Measurements from ENCODE around the gene COPZ2. TPM values are rescaled to one million over a fixed set of nuclear protein-coding genes. Genes with fewer than 3 reads are reported as not detected.
A peak's percentile ranks its signal among the peaks of the same experiment; 100 is the strongest.

Gene COPZ2
- total RNA-seq, 2 experiments from 2014 or later, result 6.3 to 7.5 TPM

DNA sequence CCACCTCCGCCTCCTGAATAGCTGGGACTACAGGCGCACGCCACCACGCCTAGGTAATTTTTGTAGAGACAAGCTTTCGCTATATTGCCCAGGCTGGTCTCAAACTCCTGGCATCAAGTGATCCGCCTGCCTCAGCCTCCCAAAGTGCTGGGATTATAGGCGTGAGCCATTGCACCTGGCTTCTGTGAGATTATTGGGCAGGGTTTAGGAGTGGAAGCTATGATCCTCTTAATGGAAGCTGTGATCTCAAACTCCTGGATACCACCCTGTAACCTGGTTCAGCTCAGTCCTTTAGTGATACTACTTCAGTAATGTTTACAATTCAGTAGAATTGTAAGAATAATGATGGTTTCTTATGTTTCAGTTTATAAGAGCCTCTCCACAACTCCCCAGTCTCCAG lies 24.7 kb upstream of the COPZ2 start:
- Mint-ChIP-seq H3K27me3 (no peaks in the 10 kb centered on the region), H3K27ac (no peak overlapping the region), H3K4me3 (no peak overlapping the region), H3K4me1 (peaks cover 8% of the 10 kb centered on the region), H3K36me3 (peaks cover 26% of the 10 kb centered on the region), H3K9me3 (no peaks in the 10 kb centered on the region)
- DNase-seq, result no peak

- Mint-ChIP-seq H3K36me3 (peaks cover 38% of the 10 kb centered on the region), H3K4me3 (no peak overlapping the region), H3K9me3 (no peaks in the 10 kb centered on the region), H3K4me1 (peaks cover 27% of the 10 kb centered on the region), H3K27me3 (no peaks in the 10 kb centered on the region), H3K27ac (no peak overlapping the region)
- DNase-seq, result no peak
These were observed 22.7 kb upstream of the COPZ2 start for GRCh38 chr17:48060249-48060648.

DNA sequence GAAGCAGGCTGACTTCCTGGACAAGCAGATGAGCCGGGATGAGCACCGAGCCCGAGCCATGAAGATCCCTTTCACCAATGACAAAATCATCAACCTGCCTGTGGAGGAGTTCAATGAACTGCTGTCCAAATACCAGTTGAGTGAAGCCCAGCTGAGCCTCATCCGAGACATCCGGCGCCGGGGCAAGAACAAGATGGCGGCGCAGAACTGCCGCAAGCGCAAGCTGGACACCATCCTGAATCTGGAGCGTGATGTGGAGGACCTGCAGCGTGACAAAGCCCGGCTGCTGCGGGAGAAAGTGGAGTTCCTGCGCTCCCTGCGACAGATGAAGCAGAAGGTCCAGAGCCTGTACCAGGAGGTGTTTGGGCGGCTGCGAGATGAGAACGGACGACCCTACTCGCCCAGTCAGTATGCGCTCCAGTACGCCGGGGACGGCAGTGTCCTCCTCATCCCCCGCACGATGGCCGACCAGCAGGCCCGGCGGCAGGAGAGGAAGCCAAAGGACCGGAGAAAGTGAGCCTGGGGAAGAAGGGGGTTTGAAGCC lies 21.6 kb upstream of the COPZ2 start:
- H3K27ac Mint-ChIP-seq, result peak overlapping the region; percentile 76
- H3K36me3 Mint-ChIP-seq, result peaks cover 38% of the 10 kb centered on the region
- no peak for DNase-seq
- no peak overlapping the region for H3K4me3 Mint-ChIP-seq
- no peaks in the 10 kb centered on the region for H3K9me3 Mint-ChIP-seq
- peaks cover 31% of the 10 kb centered on the region for H3K4me1 Mint-ChIP-seq
- H3K27me3 Mint-ChIP-seq, result no peaks in the 10 kb centered on the region

- peaks cover 39% of the 10 kb centered on the region for H3K36me3 Mint-ChIP-seq
- DNase-seq, result no peak
- H3K4me3 Mint-ChIP-seq, result peak overlapping the region; percentile 37
- peak overlapping the region; percentile 76 for H3K27ac Mint-ChIP-seq
- peaks cover 35% of the 10 kb centered on the region for H3K4me1 Mint-ChIP-seq
- H3K27me3 Mint-ChIP-seq, result no peaks in the 10 kb centered on the region
- no peaks in the 10 kb centered on the region for H3K9me3 Mint-ChIP-seq
These were observed 21.0 kb upstream of the COPZ2 start for GRCh38 chr17:48058393-48059124.

DNA sequence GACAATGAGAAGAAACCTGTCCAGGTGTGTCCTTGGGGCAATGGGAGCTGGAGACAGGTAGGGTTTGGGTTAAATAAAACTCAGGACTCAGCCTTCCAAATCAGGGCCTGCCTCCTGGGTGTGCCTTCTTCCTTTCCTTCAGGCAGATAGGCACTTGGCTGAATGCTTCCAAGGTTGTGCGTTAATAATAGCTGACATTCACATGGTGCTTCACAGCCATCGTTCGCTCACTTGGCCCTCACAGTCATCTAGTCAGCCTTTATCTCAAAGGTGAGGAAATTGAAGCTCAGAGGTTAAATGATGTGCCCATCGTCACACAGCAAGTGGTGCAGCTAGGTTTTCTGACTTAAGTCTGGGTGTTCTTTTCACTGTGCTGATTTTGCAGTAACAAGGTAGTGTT lies 20.0 kb upstream of the COPZ2 start:
- Mint-ChIP-seq H3K4me1 (peaks cover 43% of the 10 kb centered on the region), H3K36me3 (peaks cover 42% of the 10 kb centered on the region), H3K9me3 (no peaks in the 10 kb centered on the region), H3K27me3 (no peaks in the 10 kb centered on the region), H3K4me3 (no peak overlapping the region), H3K27ac (peak overlapping the region; percentile 98)
- DNase-seq, result no peak

- Mint-ChIP-seq H3K9me3 (no peaks in the 10 kb centered on the region), H3K4me1 (peaks cover 49% of the 10 kb centered on the region), H3K27me3 (no peaks in the 10 kb centered on the region), H3K27ac (peak overlapping the region; percentile 98), H3K36me3 (peaks cover 42% of the 10 kb centered on the region), H3K4me3 (peak overlapping the region; percentile 74)
- no peak for DNase-seq
These were observed 19.3 kb upstream of the COPZ2 start for GRCh38 chr17:48056879-48057278.

- Mint-ChIP-seq H3K27ac (peak overlapping the region; percentile 98), H3K4me3 (peak overlapping the region; percentile 74), H3K36me3 (peaks cover 48% of the 10 kb centered on the region), H3K27me3 (no peaks in the 10 kb centered on the region), H3K9me3 (no peaks in the 10 kb centered on the region), H3K4me1 (peaks cover 53% of the 10 kb centered on the region)
- DNase-seq, result no peak
These were observed 18.7 kb upstream of the COPZ2 start for GRCh38 chr17:48056246-48056745.

DNA sequence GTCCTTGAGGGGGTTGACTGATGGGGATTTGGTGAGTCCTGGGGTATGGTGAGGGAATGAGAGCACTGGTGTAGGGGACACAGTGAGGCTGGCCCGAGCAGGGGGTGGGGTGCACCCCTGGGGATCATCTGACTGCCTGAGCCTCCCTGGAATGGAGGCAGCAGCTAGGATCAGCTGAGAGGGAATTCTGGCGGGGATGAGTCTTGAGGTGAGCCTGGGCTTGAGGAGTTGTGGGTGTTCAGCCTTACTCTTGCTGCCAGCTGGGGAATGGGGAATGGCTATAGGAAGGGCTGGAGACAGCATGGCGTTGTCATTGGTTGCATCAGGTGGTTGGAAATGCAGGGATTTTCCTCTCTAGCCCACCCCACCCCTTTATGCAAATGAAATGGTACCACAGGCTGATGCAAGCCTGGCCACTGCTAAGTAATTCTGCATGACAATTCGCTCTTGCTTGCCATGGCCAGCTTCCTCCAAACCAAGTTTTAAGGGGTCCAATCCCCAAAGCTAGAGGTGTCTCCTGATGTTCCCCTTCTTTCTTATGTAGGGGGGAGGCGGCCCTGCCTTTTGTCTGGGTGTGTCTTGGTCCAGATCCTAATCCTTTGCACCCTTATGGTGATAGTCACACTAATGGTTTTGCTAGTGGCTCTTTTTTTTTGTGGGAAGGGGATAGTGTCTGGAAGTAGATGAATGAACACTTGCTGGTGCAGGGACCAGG lies 18.1 kb upstream of the COPZ2 start:
- DNase-seq, result peak; percentile 69
- peaks cover 56% of the 10 kb centered on the region for H3K4me1 Mint-ChIP-seq
- H3K9me3 Mint-ChIP-seq, result no peaks in the 10 kb centered on the region

DNA sequence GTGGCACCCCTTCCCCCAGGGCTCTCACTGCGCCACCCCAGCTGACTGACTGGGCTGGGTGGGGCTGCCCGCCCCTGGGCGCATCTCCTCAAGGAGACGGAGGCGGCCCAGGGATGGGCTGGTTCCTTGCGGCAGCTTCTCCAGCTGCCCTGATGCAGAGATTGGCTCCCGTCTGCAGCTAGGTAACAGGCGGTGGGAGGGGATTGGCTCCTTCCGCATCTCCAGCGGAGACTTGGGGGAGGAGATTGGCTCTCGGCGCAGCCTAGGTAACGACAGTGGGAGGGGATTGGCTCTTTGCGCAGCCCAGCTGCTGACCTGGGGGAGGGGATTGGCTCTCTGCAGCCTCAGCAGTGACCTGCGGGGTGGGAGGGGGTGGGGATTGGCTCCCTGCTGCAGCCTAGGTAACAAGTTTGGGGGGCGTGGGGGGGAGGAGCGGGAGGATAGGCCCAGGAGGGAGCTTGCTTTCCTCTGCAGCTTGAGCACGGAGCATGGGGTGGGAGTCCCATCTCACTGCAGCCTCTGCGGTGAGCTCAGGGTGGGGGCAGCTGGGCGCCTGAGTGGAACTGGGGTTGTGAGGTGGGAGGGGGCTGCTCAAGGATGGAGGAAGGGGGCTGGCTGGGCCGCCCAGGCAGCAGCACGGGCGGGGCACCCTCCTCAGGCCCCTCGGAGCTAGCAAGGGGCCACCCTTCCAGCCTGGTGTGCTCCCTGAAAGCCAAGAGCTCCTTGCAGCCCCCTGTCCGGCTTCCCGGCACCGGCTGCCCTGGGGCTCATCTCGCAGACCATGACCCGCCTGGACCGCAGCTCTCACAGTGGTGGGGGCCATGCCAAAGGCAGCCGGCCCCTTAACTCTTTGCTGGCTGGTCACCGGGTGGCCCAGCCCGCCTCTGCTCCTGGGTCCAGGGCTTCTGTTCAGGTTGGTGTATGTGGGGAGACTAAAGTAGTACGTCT lies 16.9 kb upstream of the COPZ2 start:
- no peaks in the 10 kb centered on the region for H3K9me3 Mint-ChIP-seq
- peaks cover 62% of the 10 kb centered on the region for H3K36me3 Mint-ChIP-seq
- peak overlapping the region; percentile 52 for H3K4me3 Mint-ChIP-seq

More for the DNA sequence above, 18.1 kb upstream of the COPZ2 start:
- Mint-ChIP-seq H3K36me3 (peaks cover 53% of the 10 kb centered on the region), H3K4me3 (peak overlapping the region; percentile 74), H3K27me3 (no peaks in the 10 kb centered on the region), H3K27ac (peak overlapping the region; percentile 98)

GRCh38 chr17:48053758-48054237 lies 16.2 kb upstream of the COPZ2 start:
- Mint-ChIP-seq H3K27me3 (no peaks in the 10 kb centered on the region), H3K4me1 (peaks cover 64% of the 10 kb centered on the region), H3K4me3 (peak overlapping the region; percentile 29), H3K9me3 (no peaks in the 10 kb centered on the region), H3K27ac (peak overlapping the region; percentile 70), H3K36me3 (peaks cover 60% of the 10 kb centered on the region)
- DNase-seq, result no peak

More for the DNA sequence above, 16.9 kb upstream of the COPZ2 start:
- peaks cover 64% of the 10 kb centered on the region for H3K4me1 Mint-ChIP-seq
- DNase-seq, result no peak
- H3K27ac Mint-ChIP-seq, result peak overlapping the region; percentile 98
- H3K27me3 Mint-ChIP-seq, result no peaks in the 10 kb centered on the region

GRCh38 chr17:48052956-48053757 lies 15.6 kb upstream of the COPZ2 start:
- Mint-ChIP-seq H3K27me3 (no peaks in the 10 kb centered on the region), H3K36me3 (peaks cover 56% of the 10 kb centered on the region), H3K27ac (peak overlapping the region; percentile 70), H3K4me1 (peaks cover 64% of the 10 kb centered on the region), H3K4me3 (peak overlapping the region; percentile 29), H3K9me3 (no peaks in the 10 kb centered on the region)
- no peak for DNase-seq

DNA sequence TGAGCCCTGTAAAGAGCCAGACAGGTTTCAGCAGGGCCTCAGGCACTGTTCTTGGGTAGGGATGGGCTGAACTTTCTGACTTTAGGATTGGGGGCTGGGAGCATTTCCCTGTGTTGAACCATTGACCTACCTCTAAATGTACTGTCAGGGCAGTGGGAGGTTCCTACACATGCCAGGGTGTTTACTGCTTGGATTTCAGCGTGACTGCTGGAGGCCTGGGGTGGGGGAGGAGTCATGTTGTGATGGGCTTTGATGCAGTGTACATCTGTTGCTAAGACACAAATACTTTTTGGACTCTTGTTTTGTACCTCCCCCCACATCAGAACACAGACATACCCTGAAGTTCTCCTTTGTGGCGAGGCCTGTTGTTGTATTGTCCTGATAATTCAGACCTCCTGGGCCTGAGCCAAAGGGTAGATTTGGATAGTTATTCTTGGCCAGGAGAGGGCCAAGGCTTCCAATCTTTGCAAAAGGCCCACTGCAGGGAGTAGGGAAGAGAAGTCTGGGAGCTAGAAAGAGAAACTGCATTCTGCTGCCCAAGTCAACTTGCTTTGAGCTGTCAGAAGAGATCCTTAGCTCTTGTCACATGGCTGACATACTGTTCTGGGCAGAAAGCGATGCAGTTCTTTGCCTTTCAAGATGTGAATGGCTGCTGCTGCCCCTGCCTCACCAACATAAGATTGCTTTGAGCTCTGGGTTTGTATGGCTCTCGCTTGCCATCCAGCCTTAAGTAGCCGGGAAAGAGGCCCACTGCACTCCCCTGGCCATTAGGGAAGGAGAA lies 14.3 kb upstream of the COPZ2 start:
- peak overlapping the region; percentile 32 for H3K4me3 Mint-ChIP-seq
- peaks cover 60% of the 10 kb centered on the region for H3K36me3 Mint-ChIP-seq
- H3K4me1 Mint-ChIP-seq, result peaks cover 65% of the 10 kb centered on the region
- DNase-seq, result no peak
- H3K27ac Mint-ChIP-seq, result peak overlapping the region; percentile 79
- no peaks in the 10 kb centered on the region for H3K9me3 Mint-ChIP-seq
- peaks cover 4% of the 10 kb centered on the region for H3K27me3 Mint-ChIP-seq

DNA sequence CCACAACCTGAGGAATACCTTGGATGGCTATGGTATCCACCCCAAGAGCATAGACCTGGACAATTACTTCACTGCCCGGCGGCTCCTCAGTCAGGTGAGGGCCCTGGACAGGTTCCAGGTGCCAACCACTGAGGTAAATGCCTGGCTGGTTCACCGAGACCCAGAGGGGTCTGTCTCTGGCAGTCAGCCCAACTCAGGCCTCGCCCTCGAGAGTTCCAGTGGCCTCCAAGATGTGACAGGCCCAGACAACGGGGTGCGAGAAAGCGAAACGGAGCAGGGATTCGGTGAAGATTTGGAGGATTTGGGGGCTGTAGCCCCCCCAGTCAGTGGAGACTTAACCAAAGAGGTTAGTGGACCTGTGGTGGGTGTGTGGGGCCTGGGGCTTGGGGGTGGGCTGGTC lies 13.7 kb upstream of the COPZ2 start:
- peaks cover 64% of the 10 kb centered on the region for H3K4me1 Mint-ChIP-seq
- H3K36me3 Mint-ChIP-seq, result peaks cover 60% of the 10 kb centered on the region
- H3K27me3 Mint-ChIP-seq, result peaks cover 4% of the 10 kb centered on the region
- H3K27ac Mint-ChIP-seq, result no peak overlapping the region
- DNase-seq, result no peak
- H3K4me3 Mint-ChIP-seq, result peak overlapping the region; percentile 99
- H3K9me3 Mint-ChIP-seq, result no peaks in the 10 kb centered on the region
